22Rv1 (cell line): ENCODE results near the gene EYS.

ENCODE experiments used
- ZFX ChIP-seq: fragments of 450-650 bp; IDR thresholded peaks from 2 replicates; pipeline ENCODE4 v1.6.1; 2017; ENCODE audit warnings: antibody characterized with exemption, borderline replicate concordance
- TF ChIP-seq, protein P1 (sequence below): fragments of 450-650 bp; IDR thresholded peaks from 2 replicates; pipeline ENCODE4 v1.5.1; 2017; ENCODE audit warnings: mild to moderate bottlenecking

DNA sequence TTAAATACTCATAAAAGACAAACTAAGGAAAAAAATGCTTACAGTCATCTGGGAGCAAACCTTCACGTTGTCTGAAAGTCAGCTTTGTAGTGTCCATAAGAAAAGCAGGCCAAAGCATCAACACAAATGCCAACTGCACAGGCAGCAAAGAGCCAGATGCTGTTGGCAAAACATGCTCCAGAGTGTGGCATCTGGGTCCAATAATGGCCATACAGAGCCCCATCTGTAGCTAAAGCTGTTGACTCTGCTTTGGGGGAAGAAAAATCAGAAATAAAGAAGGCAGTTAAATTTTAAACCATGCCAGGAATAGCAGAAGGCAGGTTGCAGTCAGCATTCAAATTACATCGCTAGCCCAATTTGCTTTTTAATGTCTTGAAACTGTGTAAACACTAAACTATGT, 776.3 kb downstream of the EYS start:
- TF ChIP-seq, protein P1, sequence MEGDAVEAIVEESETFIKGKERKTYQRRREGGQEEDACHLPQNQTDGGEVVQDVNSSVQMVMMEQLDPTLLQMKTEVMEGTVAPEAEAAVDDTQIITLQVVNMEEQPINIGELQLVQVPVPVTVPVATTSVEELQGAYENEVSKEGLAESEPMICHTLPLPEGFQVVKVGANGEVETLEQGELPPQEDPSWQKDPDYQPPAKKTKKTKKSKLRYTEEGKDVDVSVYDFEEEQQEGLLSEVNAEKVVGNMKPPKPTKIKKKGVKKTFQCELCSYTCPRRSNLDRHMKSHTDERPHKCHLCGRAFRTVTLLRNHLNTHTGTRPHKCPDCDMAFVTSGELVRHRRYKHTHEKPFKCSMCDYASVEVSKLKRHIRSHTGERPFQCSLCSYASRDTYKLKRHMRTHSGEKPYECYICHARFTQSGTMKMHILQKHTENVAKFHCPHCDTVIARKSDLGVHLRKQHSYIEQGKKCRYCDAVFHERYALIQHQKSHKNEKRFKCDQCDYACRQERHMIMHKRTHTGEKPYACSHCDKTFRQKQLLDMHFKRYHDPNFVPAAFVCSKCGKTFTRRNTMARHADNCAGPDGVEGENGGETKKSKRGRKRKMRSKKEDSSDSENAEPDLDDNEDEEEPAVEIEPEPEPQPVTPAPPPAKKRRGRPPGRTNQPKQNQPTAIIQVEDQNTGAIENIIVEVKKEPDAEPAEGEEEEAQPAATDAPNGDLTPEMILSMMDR = no peak
- no peak for TF ChIP-seq ZFX
